ENCODE results near the gene HAPLN2. TPM values are rescaled to one million over a fixed set of nuclear protein-coding genes. Genes with fewer than 3 reads are reported as not detected.

Gene HAPLN2
- not detected in 3 replicates for polyA plus RNA-seq
- not detected for polyA plus RNA-seq (2011; ENCODE audit: low read depth)
- polyA plus RNA-seq (2011; cell fraction: cytosol; rRNA removed), result not detected in 2 replicates
- 0.22 TPM in 1 of 2 replicates, not detected in the other for polyA plus RNA-seq (2011; cell fraction: nucleus; rRNA removed)
- polyA plus RNA-seq (2012; ENCODE audit: low replicate concordance), result not detected in 2 replicates
- polyA minus RNA-seq, result not detected in 3 replicates
- not detected for polyA minus RNA-seq (2011; cell fraction: cytosol; rRNA and poly(A)+ RNA removed)
- polyA minus RNA-seq (2011; cell fraction: nucleus; rRNA and poly(A)+ RNA removed), result not detected in 2 replicates

DNA sequence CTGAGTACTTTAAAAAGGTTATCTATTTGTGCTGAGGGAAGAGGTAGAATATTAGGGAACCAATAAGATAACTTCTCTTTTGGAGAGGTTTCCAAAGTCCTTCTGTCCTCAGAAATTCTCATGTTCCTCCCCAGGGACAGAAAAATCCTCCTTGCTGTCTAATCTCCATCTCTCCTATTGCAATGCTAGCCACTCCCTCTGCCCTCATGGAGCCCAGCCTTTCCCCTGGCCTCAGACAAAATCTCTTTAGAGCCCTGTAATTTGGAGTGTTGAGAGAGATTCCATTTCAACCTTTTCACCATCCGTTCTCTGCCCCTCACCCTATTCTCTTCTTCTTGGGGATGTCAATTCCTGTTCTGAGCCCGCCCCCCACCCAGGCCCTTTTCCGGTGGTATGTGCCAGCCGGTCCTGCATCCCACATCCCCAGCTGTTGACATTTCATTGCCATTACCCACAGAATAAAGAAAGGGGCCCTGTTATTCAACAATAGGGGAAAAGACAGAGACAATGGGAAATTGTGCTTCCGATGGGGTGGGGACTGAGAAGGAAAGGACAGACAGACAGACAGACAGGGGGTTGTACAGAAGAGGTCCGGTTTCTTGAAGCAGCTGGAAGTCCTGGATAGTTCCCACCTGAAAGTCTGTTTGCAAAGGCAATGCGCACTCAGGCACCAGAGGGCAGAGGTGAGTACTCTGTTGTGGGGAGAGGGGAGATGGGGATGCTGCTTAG, at the start of gene HAPLN2:
Gene HAPLN2 (plus strand): TSS at position 563 of the 729 bp plus-strand sequence. CDS start 4,076 bp downstream, outside the sequence.
- TF ChIP-seq EZH2 (IDR thresholded peaks at IDR 0.05; ENCODE audit: low read length) (no peak), CTCF (optimal IDR thresholded peaks at IDR 0.05 in 1 of 3, IDR thresholded peaks at IDR 0.05 in 1 of 3, conservative IDR thresholded peaks at IDR 0.05 in 1 of 3; ENCODE audit: extremely low read depth in 1 of 3, insufficient read depth in 2 of 3, low read length in 3 of 3) (peak; percentile 60 to 73 (median 72))

GRCh38 chr1:156571261-156571852, 47.9 kb upstream of the HAPLN2 start:
- Histone ChIP-seq H3K9me1 (ENCODE audit: control insufficient read depth, extremely low read depth, insufficient read depth, low read length) (no peaks in the 10 kb centered on the region), H3K36me3 (ENCODE audit: control insufficient read depth in 2 of 2, extremely low read depth in 1 of 2, insufficient read depth in 2 of 2, low read length in 2 of 2) (peaks cover 0 to 6% of the 10 kb centered on the region in 2 experiments), H3K27ac (ENCODE audit: control insufficient read depth, insufficient read depth, low read length) (peak overlapping the region; percentile 88), H4K20me1 (ENCODE audit: control insufficient read depth, extremely low read depth, insufficient read depth, low read length) (no peaks in the 10 kb centered on the region), H3K9me3 (ENCODE audit: control insufficient read depth, low read depth, low read length) (no peaks in the 10 kb centered on the region), H3K79me2 (ENCODE audit: control insufficient read depth, insufficient read depth, low read length) (peaks cover 20% of the 10 kb centered on the region), H3K9ac (ENCODE audit: control insufficient read depth, extremely low read depth, insufficient read depth, low read length) (peak overlapping the region; percentile 84), H3K27me3 (ENCODE audit: control insufficient read depth, extremely low read depth, insufficient read depth, low read length) (no peaks in the 10 kb centered on the region), H3K4me2 (ENCODE audit: control insufficient read depth, extremely low read depth, insufficient read depth, low read depth, low read length) (peak overlapping the region; percentile 98), H2AFZ (ENCODE audit: control insufficient read depth, low read length) (peak overlapping the region; percentile 53), H3K4me1 (ENCODE audit: control insufficient read depth, extremely low read depth, insufficient read depth, low read length) (peaks cover 19% of the 10 kb centered on the region), H3K4me3 (ENCODE audit: control insufficient read depth in 2 of 3, extremely low read depth in 1 of 3, insufficient read depth in 2 of 3, low read depth in 1 of 3, low read length in 3 of 3) (peak overlapping the region; percentile 56 to 87 (median 74))
- TF ChIP-seq CTCF (optimal IDR thresholded peaks at IDR 0.05 in 1 of 3, IDR thresholded peaks at IDR 0.05 in 1 of 3, conservative IDR thresholded peaks at IDR 0.05 in 1 of 3; ENCODE audit: extremely low read depth in 1 of 3, insufficient read depth in 2 of 3, low read length in 3 of 3), result no peak
- no peak for TF ChIP-seq EZH2 (IDR thresholded peaks at IDR 0.05; ENCODE audit: low read length)
- dilution Hi-C loops (cut with MboI; ENCODE audit: extremely low pct_ligation_motif_present, low sequenced_read_pairs), result no loop called here
- DNase-seq (ENCODE audit: low read depth, low spot score) (no peak), FAIRE-seq (no peak)

More for the DNA sequence above, at the start of gene HAPLN2:
- H3K27me3 ChIP-seq (ENCODE audit: control insufficient read depth, extremely low read depth, insufficient read depth, low read length), result peaks cover 32% of the 10 kb centered on the region
- H3K9ac ChIP-seq (ENCODE audit: control insufficient read depth, extremely low read depth, insufficient read depth, low read length), result no peak within 1 kb of the TSS
- H3K27ac ChIP-seq (ENCODE audit: control insufficient read depth, insufficient read depth, low read length), result no peak within 1 kb of the TSS
- no peaks in the 10 kb centered on the region for H3K9me1 ChIP-seq (ENCODE audit: control insufficient read depth, extremely low read depth, insufficient read depth, low read length)
- dilution Hi-C loops (cut with MboI; ENCODE audit: extremely low pct_ligation_motif_present, low sequenced_read_pairs), result no loop called here
- no peaks in the 10 kb centered on the region for H3K36me3 ChIP-seq (ENCODE audit: control insufficient read depth in 2 of 2, extremely low read depth in 1 of 2, insufficient read depth in 2 of 2, low read length in 2 of 2)
- H2AFZ ChIP-seq (ENCODE audit: control insufficient read depth, low read length), result no peak within 1 kb of the TSS
- H4K20me1 ChIP-seq (ENCODE audit: control insufficient read depth, extremely low read depth, insufficient read depth, low read length), result no peaks in the 10 kb centered on the region
- H3K4me2 ChIP-seq (ENCODE audit: control insufficient read depth, extremely low read depth, insufficient read depth, low read depth, low read length), result no peak within 1 kb of the TSS
- no peak within 1 kb of the TSS for H3K4me3 ChIP-seq (ENCODE audit: control insufficient read depth in 2 of 3, extremely low read depth in 1 of 3, insufficient read depth in 2 of 3, low read depth in 1 of 3, low read length in 3 of 3)
- no peaks in the 10 kb centered on the region for H3K79me2 ChIP-seq (ENCODE audit: control insufficient read depth, insufficient read depth, low read length)
- no peaks in the 10 kb centered on the region for H3K9me3 ChIP-seq (ENCODE audit: control insufficient read depth, low read depth, low read length)
- H3K4me1 ChIP-seq (ENCODE audit: control insufficient read depth, extremely low read depth, insufficient read depth, low read length), result no peaks in the 10 kb centered on the region
- no peak for DNase-seq (ENCODE audit: low read depth, low spot score)
- FAIRE-seq, result no peak

Data from keratinocyte (primary cell).